Right lobe of liver (tissue), 4 donors: ENCODE results near the gene SRP9.

Source experiments
- POLR2A ChIP-seq: fragments of 450-650 bp; IDR thresholded peaks from one replicate; pipeline ENCODE4 v1.6.1; 2017; ENCODE audit warnings: antibody characterized with exemption, mild to moderate bottlenecking
- TF ChIP-seq, protein P1 (sequence below), 4 donors: fragments of 200-600 bp in 3 of 4; fragments of 450-650 bp in 1 of 4; IDR thresholded peaks; one replicate each; pipeline versions ENCODE4 v1.5.1 to v1.8.0; 2016 to 2022; ENCODE audit warnings: antibody characterized with exemption in 4 of 4, mild to moderate bottlenecking in 2 of 4
- donor health status: DM: no; HTN: no; CAD: no.
- donor health status: DM: no; HTN: no; CAD: no.
- donor health status: DM: no; HTN: yes; CAD: no.

DNA sequence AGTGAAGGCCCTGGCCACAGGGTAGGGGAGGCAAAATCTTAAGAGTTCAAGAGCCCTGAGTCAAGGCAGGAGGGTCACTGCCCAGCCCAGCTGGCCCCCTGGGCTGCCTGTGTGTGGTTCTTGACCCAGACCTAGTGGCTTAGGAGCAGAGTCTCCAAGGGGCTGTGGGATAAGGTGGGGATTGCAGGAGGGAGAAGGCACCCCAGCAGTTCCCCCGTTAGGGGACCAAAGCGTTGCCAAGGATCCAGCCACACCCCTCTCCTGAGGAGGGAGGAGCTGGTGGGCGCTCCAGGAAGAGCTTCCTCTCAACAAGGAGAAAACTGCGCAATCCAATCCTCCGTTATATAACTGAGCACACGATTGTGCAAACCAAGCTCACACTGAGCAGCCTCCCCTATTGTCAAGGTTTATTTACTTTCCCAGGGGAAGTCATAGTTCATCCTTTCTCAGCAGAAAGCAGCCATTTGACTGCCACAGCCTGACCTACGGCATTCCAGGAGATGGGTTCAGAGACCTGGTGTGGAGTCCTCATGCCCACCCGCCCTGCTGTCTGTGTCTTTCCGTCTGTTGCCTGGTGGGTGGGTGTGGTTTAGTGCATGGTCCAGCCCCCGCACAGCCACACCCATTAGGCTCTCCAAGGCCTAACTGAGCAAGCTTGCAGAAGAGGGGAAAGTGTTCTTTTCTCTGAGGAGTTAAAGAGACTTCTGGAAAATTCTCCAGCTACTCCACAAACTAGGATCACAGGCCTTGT is 35.8 kb downstream of the SRP9 start:
- peak; percentile 13 for TF ChIP-seq POLR2A
- TF ChIP-seq, protein P1, sequence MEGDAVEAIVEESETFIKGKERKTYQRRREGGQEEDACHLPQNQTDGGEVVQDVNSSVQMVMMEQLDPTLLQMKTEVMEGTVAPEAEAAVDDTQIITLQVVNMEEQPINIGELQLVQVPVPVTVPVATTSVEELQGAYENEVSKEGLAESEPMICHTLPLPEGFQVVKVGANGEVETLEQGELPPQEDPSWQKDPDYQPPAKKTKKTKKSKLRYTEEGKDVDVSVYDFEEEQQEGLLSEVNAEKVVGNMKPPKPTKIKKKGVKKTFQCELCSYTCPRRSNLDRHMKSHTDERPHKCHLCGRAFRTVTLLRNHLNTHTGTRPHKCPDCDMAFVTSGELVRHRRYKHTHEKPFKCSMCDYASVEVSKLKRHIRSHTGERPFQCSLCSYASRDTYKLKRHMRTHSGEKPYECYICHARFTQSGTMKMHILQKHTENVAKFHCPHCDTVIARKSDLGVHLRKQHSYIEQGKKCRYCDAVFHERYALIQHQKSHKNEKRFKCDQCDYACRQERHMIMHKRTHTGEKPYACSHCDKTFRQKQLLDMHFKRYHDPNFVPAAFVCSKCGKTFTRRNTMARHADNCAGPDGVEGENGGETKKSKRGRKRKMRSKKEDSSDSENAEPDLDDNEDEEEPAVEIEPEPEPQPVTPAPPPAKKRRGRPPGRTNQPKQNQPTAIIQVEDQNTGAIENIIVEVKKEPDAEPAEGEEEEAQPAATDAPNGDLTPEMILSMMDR (IDR thresholded peaks at IDR 0.05), result no peak
